ENCODE measurements around the gene MFSD6. TPM values are rescaled to one million over a fixed set of nuclear protein-coding genes. Genes with fewer than 3 reads are reported as not detected.

The MFSD6 gene
- polyA plus RNA-seq, 1 donor from 2014 or later, result 11.8 TPM

DNA sequence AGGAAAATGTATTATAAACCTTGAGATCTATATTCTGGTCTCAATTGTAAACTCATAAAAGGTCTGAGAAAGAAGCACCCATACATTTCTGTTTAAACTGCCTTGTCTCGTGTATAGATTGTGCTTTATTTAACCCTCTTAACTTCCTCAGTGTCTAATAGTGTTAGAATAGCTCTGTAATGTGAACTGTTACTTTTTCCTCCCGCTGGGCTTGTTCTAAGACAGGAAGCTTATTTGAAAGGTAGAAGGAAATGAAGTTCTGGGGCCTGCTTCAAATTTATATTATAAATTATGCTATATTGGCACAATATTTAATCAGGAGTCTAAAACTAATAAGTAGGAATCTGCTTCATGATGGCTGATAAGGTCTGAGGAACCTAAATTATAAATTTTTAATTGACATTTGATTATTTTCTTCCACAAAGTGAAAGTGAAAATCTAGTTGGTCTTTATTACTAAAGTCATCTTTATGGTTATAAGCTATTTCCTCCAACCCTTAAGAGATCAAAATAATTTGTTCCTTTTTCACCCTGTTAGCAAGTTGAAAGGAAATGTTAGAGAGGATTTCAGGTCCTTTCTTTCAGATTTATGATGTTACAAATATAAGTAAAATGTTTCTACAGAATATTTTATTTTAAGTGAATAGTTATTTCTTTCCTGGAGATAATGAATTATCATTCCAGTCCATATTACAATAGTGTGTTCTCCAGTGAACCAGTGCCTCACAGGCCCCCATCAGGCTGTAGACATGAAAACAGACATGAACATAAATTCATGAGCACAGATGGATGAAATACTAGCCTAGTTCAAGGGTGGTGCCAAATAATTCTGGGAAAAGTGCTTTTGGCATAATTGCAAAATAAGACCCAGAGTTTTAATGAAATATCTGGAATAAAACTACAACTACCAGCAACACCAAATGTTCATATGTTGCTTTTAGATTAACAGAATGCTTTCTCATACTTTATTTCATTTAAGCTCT lies 7.9 kb downstream of the MFSD6 start:
- H3K9ac ChIP-seq (ENCODE audit: low read length), result no peak overlapping the region
- no peak overlapping the region for H3K27ac ChIP-seq (ENCODE audit: low read length)
- no peaks in the 10 kb centered on the region for H3F3A ChIP-seq (ENCODE audit: insufficient read depth, low read length, poor library complexity, severe bottlenecking)
- H3K4me2 ChIP-seq (ENCODE audit: low read length), result no peak overlapping the region
- no peak overlapping the region for H2AFZ ChIP-seq (ENCODE audit: low read depth, low read length)
- H3K9me2 ChIP-seq (ENCODE audit: insufficient read depth, low read length), result no peaks in the 10 kb centered on the region
- no peaks in the 10 kb centered on the region for H4K20me1 ChIP-seq (ENCODE audit: insufficient read depth)
- H3K79me2 ChIP-seq (replicated peaks; ENCODE audit: insufficient read depth, low read length), result peaks cover 7% of the 10 kb centered on the region
- TF ChIP-seq RAD21 (conservative IDR thresholded peaks at IDR 0.05) (no peak), MXI1 (conservative IDR thresholded peaks at IDR 0.05; ENCODE audit: poor library complexity, severe bottlenecking) (no peak), EP300 (conservative IDR thresholded peaks at IDR 0.05; ENCODE audit: poor library complexity, severe bottlenecking) (no peak), SMC3 (conservative IDR thresholded peaks at IDR 0.05; ENCODE audit: poor library complexity) (no peak), CTCF (IDR thresholded peaks at IDR 0.05; ENCODE audit: poor library complexity, severe bottlenecking) (no peak), EZH2 (IDR thresholded peaks at IDR 0.05; ENCODE audit: borderline replicate concordance, insufficient read depth, low read length, poor library complexity, severe bottlenecking) (no peak)
- TF ChIP-seq, protein P1, sequence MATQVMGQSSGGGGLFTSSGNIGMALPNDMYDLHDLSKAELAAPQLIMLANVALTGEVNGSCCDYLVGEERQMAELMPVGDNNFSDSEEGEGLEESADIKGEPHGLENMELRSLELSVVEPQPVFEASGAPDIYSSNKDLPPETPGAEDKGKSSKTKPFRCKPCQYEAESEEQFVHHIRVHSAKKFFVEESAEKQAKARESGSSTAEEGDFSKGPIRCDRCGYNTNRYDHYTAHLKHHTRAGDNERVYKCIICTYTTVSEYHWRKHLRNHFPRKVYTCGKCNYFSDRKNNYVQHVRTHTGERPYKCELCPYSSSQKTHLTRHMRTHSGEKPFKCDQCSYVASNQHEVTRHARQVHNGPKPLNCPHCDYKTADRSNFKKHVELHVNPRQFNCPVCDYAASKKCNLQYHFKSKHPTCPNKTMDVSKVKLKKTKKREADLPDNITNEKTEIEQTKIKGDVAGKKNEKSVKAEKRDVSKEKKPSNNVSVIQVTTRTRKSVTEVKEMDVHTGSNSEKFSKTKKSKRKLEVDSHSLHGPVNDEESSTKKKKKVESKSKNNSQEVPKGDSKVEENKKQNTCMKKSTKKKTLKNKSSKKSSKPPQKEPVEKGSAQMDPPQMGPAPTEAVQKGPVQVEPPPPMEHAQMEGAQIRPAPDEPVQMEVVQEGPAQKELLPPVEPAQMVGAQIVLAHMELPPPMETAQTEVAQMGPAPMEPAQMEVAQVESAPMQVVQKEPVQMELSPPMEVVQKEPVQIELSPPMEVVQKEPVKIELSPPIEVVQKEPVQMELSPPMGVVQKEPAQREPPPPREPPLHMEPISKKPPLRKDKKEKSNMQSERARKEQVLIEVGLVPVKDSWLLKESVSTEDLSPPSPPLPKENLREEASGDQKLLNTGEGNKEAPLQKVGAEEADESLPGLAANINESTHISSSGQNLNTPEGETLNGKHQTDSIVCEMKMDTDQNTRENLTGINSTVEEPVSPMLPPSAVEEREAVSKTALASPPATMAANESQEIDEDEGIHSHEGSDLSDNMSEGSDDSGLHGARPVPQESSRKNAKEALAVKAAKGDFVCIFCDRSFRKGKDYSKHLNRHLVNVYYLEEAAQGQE (IDR thresholded peaks at IDR 0.05; ENCODE audit: borderline replicate concordance), result no peak
- no peaks in the 10 kb centered on the region for H3K36me3 ChIP-seq (ENCODE audit: insufficient read depth, low read length)
- no peaks in the 10 kb centered on the region for H3K27me3 ChIP-seq (ENCODE audit: insufficient read depth, low read depth, low read length)
- no peaks in the 10 kb centered on the region for H3K9me3 ChIP-seq (ENCODE audit: low read length)
- no peak overlapping the region for H3K4me3 ChIP-seq (ENCODE audit: low read length)

DNA sequence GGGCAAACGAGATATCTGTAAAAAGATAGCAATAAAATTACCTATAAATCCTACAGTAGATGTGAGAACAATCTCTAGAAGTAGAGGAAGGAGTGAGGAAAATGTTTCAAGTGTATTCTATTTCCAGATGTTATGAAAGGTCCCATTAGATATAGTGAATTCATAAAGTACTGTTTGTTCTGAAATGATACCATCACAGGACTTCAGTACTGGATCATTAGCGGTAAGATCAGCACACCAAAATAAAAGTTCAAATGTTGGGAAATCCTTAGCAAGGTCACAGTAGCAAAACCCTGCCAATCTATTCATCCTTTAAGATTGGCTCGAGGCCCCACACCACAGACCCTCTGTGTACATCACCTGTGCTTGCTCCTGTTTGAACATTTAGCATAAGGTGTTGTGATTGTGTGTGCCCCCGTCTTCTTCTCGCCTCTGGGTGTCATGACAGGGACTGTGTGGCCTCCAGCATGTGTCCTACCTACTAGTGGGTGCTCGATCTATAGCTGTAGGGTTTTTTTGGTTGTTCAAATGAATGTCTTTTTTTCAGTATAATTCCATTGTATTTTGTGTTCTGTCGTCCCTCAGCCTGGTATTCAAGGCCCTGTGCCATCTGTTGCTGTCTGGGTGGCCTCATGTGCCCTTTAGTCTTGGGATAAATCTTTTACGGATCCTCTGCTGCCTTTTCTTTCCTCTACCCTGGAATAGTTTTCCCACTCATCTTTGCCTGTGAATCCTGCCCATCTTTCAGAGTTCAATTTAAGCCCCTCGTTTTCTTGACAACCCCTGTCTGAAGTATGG lies 9.1 kb downstream of the MFSD6 start:
- peaks cover 7% of the 10 kb centered on the region for H3K79me2 ChIP-seq (replicated peaks; ENCODE audit: insufficient read depth, low read length)
- H3K9ac ChIP-seq (ENCODE audit: low read length), result no peak overlapping the region
- no peak overlapping the region for H3K4me2 ChIP-seq (ENCODE audit: low read length)
- H3K27me3 ChIP-seq (ENCODE audit: insufficient read depth, low read depth, low read length), result no peaks in the 10 kb centered on the region
- H3K36me3 ChIP-seq (ENCODE audit: insufficient read depth, low read length), result no peaks in the 10 kb centered on the region
- no peaks in the 10 kb centered on the region for H3K9me2 ChIP-seq (ENCODE audit: insufficient read depth, low read length)
- no peaks in the 10 kb centered on the region for H3F3A ChIP-seq (ENCODE audit: insufficient read depth, low read length, poor library complexity, severe bottlenecking)
- TF ChIP-seq TAF1 (IDR thresholded peaks at IDR 0.05; ENCODE audit: low read depth) (no peak), EZH2 (IDR thresholded peaks at IDR 0.05; ENCODE audit: borderline replicate concordance, insufficient read depth, low read length, poor library complexity, severe bottlenecking) (no peak), CTCF (IDR thresholded peaks at IDR 0.05; ENCODE audit: poor library complexity, severe bottlenecking) (no peak), RAD21 (conservative IDR thresholded peaks at IDR 0.05) (no peak), POLR2AphosphoS5 (IDR thresholded peaks at IDR 0.05) (no peak), SMC3 (conservative IDR thresholded peaks at IDR 0.05; ENCODE audit: poor library complexity) (no peak), MXI1 (conservative IDR thresholded peaks at IDR 0.05; ENCODE audit: poor library complexity, severe bottlenecking) (no peak), EP300 (conservative IDR thresholded peaks at IDR 0.05; ENCODE audit: poor library complexity, severe bottlenecking) (no peak)
- TF ChIP-seq, protein P1 (IDR thresholded peaks at IDR 0.05; ENCODE audit: borderline replicate concordance), result no peak
- no peak overlapping the region for H3K27ac ChIP-seq (ENCODE audit: low read length)
- no peaks in the 10 kb centered on the region for H4K20me1 ChIP-seq (ENCODE audit: insufficient read depth)
- no peak overlapping the region for H2AFZ ChIP-seq (ENCODE audit: low read depth, low read length)
- H3K9me3 ChIP-seq (ENCODE audit: low read length), result no peaks in the 10 kb centered on the region
- H3K4me3 ChIP-seq (ENCODE audit: low read length), result no peak overlapping the region

All from neural cell (in vitro differentiated cells).